Chondrocyte (in vitro differentiated cells): ENCODE measurements around the gene MYBPH. TPM values are rescaled to one million over a fixed set of nuclear protein-coding genes. Genes with fewer than 3 reads are reported as not detected.

Experiments
- DNase-seq: peaks from one replicate; pipeline ENCODE4 v3.0.0; 2021; ENCODE audit warnings: mixed read lengths, low spot score
- H3K27ac Mint-ChIP-seq: one replicate; pipeline ENCODE4 v1.8.0; 2021; ENCODE audit warnings: mild to moderate bottlenecking, moderate library complexity, mixed read lengths; ENCODE audit not compliant: unreplicated experiment
- H3K27me3 Mint-ChIP-seq: 2 replicates; pipeline ENCODE4 v1.8.0; 2021; ENCODE audit warnings: low read depth, mixed read lengths
- H3K36me3 Mint-ChIP-seq: 2 replicates; pipeline ENCODE4 v1.8.0; 2021; ENCODE audit warnings: low read depth, mixed read lengths
- H3K4me1 Mint-ChIP-seq: 2 replicates; pipeline ENCODE4 v1.8.0; 2021; ENCODE audit warnings: low read depth, mild to moderate bottlenecking, mixed read lengths
- H3K4me3 Mint-ChIP-seq: one replicate; pipeline ENCODE4 v1.8.0; 2021; ENCODE audit warnings: mild to moderate bottlenecking, moderate library complexity, mixed read lengths; ENCODE audit not compliant: unreplicated experiment
- H3K9me3 Mint-ChIP-seq: 2 replicates; pipeline ENCODE4 v1.8.0; 2021; ENCODE audit warnings: low read depth, mixed read lengths
- CTCF ChIP-seq: fragments of 200-600 bp; sonication (generic); IDR thresholded peaks from 2 replicates; pipeline ENCODE4 v1.5.0; 2021; ENCODE audit warnings: antibody characterized with exemption, mild to moderate bottlenecking, moderate library complexity
- total RNA-seq: library from RNA; stranded (reverse); gene quantifications from 3 replicates; pipeline ENCODE4 v1.2.1, GENCODE V29; 2021

MYBPH gene
- total RNA-seq, 1 donor from 2014 or later: not detected

- H3K27me3 Mint-ChIP-seq: peaks cover 2% of the 10 kb centered on the region
- H3K4me1 Mint-ChIP-seq: peaks cover 24% of the 10 kb centered on the region
- H3K36me3 Mint-ChIP-seq: no peaks in the 10 kb centered on the region
- TF ChIP-seq CTCF: no peak
- DNase-seq: no peak
- no peaks in the 10 kb centered on the region for H3K9me3 Mint-ChIP-seq
- no peak overlapping the region for H3K27ac Mint-ChIP-seq
- no peak overlapping the region for H3K4me3 Mint-ChIP-seq
These were observed 24.9 kb downstream of the MYBPH start for GRCh38 chr1:203150511-203151297.

GRCh38 chr1:203149188-203149840 lies 26.3 kb downstream of the MYBPH start:
- H3K27ac Mint-ChIP-seq: no peak overlapping the region
- H3K4me3 Mint-ChIP-seq: no peak overlapping the region
- H3K27me3 Mint-ChIP-seq: peaks cover 2% of the 10 kb centered on the region
- peaks cover 22% of the 10 kb centered on the region for H3K4me1 Mint-ChIP-seq
- no peak for DNase-seq
- no peaks in the 10 kb centered on the region for H3K9me3 Mint-ChIP-seq
- TF ChIP-seq CTCF: no peak
- no peaks in the 10 kb centered on the region for H3K36me3 Mint-ChIP-seq

- DNase-seq: no peak
- H3K27me3 Mint-ChIP-seq: peaks cover 2% of the 10 kb centered on the region
- no peak overlapping the region for H3K4me3 Mint-ChIP-seq
- no peaks in the 10 kb centered on the region for H3K36me3 Mint-ChIP-seq
- peaks cover 14% of the 10 kb centered on the region for H3K4me1 Mint-ChIP-seq
- no peaks in the 10 kb centered on the region for H3K9me3 Mint-ChIP-seq
- no peak for TF ChIP-seq CTCF
- H3K27ac Mint-ChIP-seq: no peak overlapping the region
These were observed 27.0 kb downstream of the MYBPH start for GRCh38 chr1:203148579-203148978.

GRCh38 chr1:203148127-203148526 lies 27.5 kb downstream of the MYBPH start:
- Mint-ChIP-seq H3K9me3 (no peaks in the 10 kb centered on the region), H3K27me3 (peaks cover 2% of the 10 kb centered on the region), H3K4me1 (peaks cover 10% of the 10 kb centered on the region), H3K27ac (no peak overlapping the region), H3K36me3 (no peaks in the 10 kb centered on the region), H3K4me3 (no peak overlapping the region)
- TF ChIP-seq CTCF: peak; percentile 49
- DNase-seq: no peak

- no peak for TF ChIP-seq CTCF
- Mint-ChIP-seq H3K27me3 (peaks cover 4% of the 10 kb centered on the region), H3K27ac (no peak overlapping the region), H3K4me1 (peaks cover 2% of the 10 kb centered on the region), H3K36me3 (no peaks in the 10 kb centered on the region), H3K9me3 (no peaks in the 10 kb centered on the region), H3K4me3 (no peak overlapping the region)
- DNase-seq: no peak
These were observed 28.2 kb downstream of the MYBPH start for GRCh38 chr1:203147376-203147775.
